ENCODE measurements around the gene DKK1. TPM values are rescaled to one million over a fixed set of nuclear protein-coding genes. Genes with fewer than 3 reads are reported as not detected.
A peak's percentile ranks its signal among the peaks of the same experiment; 100 is the strongest.

Gene DKK1
- total and polyA plus RNA-seq, 3 experiments from 2014 or later: not detected

- peaks cover 8% of the 10 kb centered on the region for H3K27me3 ChIP-seq (ENCODE audit: insufficient read depth, low read length, poor library complexity, severe bottlenecking)
- H3K4me1 Mint-ChIP-seq: peaks cover 0 to 7% (median 6%) of the 10 kb centered on the region in 3 donors
- ChIA-PET CTCF (interaction anchor here (0.8 kb wide), 1 partner anchor 1348 kb away, joined by 3 read pairs; no protein-coding TSS in a partner anchor), POLR2A (no interaction called here)
- no peak overlapping the region for H3K4me3 Mint-ChIP-seq
- H3K4me3 ChIP-seq (ENCODE audit: low read length): no peak overlapping the region
- H3K36me3 ChIP-seq (ENCODE audit: insufficient read depth, low read length): no peaks in the 10 kb centered on the region
- no peaks in the 10 kb centered on the region for H3K9me3 ChIP-seq (ENCODE audit: low read length)
- H3K9me3 Mint-ChIP-seq: peaks cover 4 to 14% (median 5%) of the 10 kb centered on the region in 5 donors
- H3K27ac ChIP-seq (ENCODE audit: low read depth, low read length): no peak overlapping the region
- H3K4me1 ChIP-seq (ENCODE audit: insufficient read depth, low read length): no peaks in the 10 kb centered on the region
- peak overlapping the region in 1 of 8 donors; percentile 34 for H3K27ac Mint-ChIP-seq
- DNase-seq: no peak
- H3K27me3 Mint-ChIP-seq: peaks cover 7 to 50% of the 10 kb centered on the region in 2 donors
- no peaks in the 10 kb centered on the region for H3K36me3 Mint-ChIP-seq
Observed at GRCh38 chr10:52313256-52313932, 687 bp upstream of the DKK1 start.

- Mint-ChIP-seq H3K27ac (no peak overlapping the region), H3K27me3 (peaks cover 7 to 35% of the 10 kb centered on the region in 2 donors), H3K4me1 (peaks cover 0 to 7% (median 6%) of the 10 kb centered on the region in 3 donors), H3K4me3 (no peak overlapping the region), H3K36me3 (no peaks in the 10 kb centered on the region), H3K9me3 (peaks cover 4 to 14% (median 5%) of the 10 kb centered on the region in 5 donors)
- ChIA-PET POLR2A (no interaction called here), CTCF (no interaction called here)
- Histone ChIP-seq H3K4me1 (ENCODE audit: insufficient read depth, low read length) (no peaks in the 10 kb centered on the region), H3K27me3 (ENCODE audit: insufficient read depth, low read length, poor library complexity, severe bottlenecking) (peaks cover 8% of the 10 kb centered on the region), H3K27ac (ENCODE audit: low read depth, low read length) (no peak overlapping the region), H3K4me3 (ENCODE audit: low read length) (no peak overlapping the region), H3K36me3 (ENCODE audit: insufficient read depth, low read length) (no peaks in the 10 kb centered on the region), H3K9me3 (ENCODE audit: low read length) (no peaks in the 10 kb centered on the region)
- DNase-seq: no peak
Observed at GRCh38 chr10:52314822-52315552, 906 bp downstream of the DKK1 start.

GRCh38 chr10:52316001-52316400 is 1.9 kb downstream of the DKK1 start:
- CTCF ChIA-PET: no interaction called here
- Histone ChIP-seq H3K9me3 (ENCODE audit: low read length) (no peaks in the 10 kb centered on the region), H3K27ac (ENCODE audit: low read depth, low read length) (no peak overlapping the region), H3K4me3 (ENCODE audit: low read length) (no peak overlapping the region), H3K27me3 (ENCODE audit: insufficient read depth, low read length, poor library complexity, severe bottlenecking) (peaks cover 8% of the 10 kb centered on the region), H3K36me3 (ENCODE audit: insufficient read depth, low read length) (no peaks in the 10 kb centered on the region), H3K4me1 (ENCODE audit: insufficient read depth, low read length) (no peaks in the 10 kb centered on the region)
- H3K9me3 Mint-ChIP-seq: peaks cover 4 to 10% (median 7%) of the 10 kb centered on the region in 5 donors
- POLR2A ChIA-PET: no interaction called here
- no peak overlapping the region for H3K4me3 Mint-ChIP-seq
- no peak for DNase-seq
- peaks cover 0 to 7% (median 6%) of the 10 kb centered on the region in 3 donors for H3K4me1 Mint-ChIP-seq
- peaks cover 7 to 32% of the 10 kb centered on the region in 2 donors for H3K27me3 Mint-ChIP-seq
- H3K36me3 Mint-ChIP-seq: no peaks in the 10 kb centered on the region
- no peak overlapping the region for H3K27ac Mint-ChIP-seq

- peaks cover 0 to 7% (median 6%) of the 10 kb centered on the region in 3 donors for H3K4me1 Mint-ChIP-seq
Observed at GRCh38 chr10:52316500-52316899, 2.4 kb downstream of the DKK1 start.

GRCh38 chr10:52318136-52318701 is 4.1 kb downstream of the DKK1 start:
- DNase-seq: no peak
- Histone ChIP-seq H3K9me3 (ENCODE audit: low read length) (no peaks in the 10 kb centered on the region), H3K36me3 (ENCODE audit: insufficient read depth, low read length) (no peaks in the 10 kb centered on the region), H3K4me3 (ENCODE audit: low read length) (no peak overlapping the region), H3K27me3 (ENCODE audit: insufficient read depth, low read length, poor library complexity, severe bottlenecking) (peaks cover 5% of the 10 kb centered on the region), H3K4me1 (ENCODE audit: insufficient read depth, low read length) (no peaks in the 10 kb centered on the region), H3K27ac (ENCODE audit: low read depth, low read length) (no peak overlapping the region)
- POLR2A ChIA-PET: no interaction called here
- Mint-ChIP-seq H3K4me1 (peaks cover 0 to 4% (median 2%) of the 10 kb centered on the region in 3 donors), H3K9me3 (peaks cover 6 to 12% (median 8%) of the 10 kb centered on the region in 5 donors), H3K4me3 (no peak overlapping the region), H3K27ac (no peak overlapping the region), H3K36me3 (no peaks in the 10 kb centered on the region), H3K27me3 (peaks cover 6 to 27% of the 10 kb centered on the region in 2 donors)
- CTCF ChIA-PET: no interaction called here

More at GRCh38 chr10:52316500-52316899, 2.4 kb downstream of the DKK1 start:
- H3K9me3 ChIP-seq (ENCODE audit: low read length): no peaks in the 10 kb centered on the region
- H3K4me1 ChIP-seq (ENCODE audit: insufficient read depth, low read length): no peaks in the 10 kb centered on the region
- no peaks in the 10 kb centered on the region for H3K36me3 ChIP-seq (ENCODE audit: insufficient read depth, low read length)
- no peak overlapping the region for H3K4me3 Mint-ChIP-seq
- peaks cover 8% of the 10 kb centered on the region for H3K27me3 ChIP-seq (ENCODE audit: insufficient read depth, low read length, poor library complexity, severe bottlenecking)
- no peak overlapping the region for H3K27ac Mint-ChIP-seq
- no peak for DNase-seq
- ChIA-PET POLR2A (no interaction called here), CTCF (no interaction called here)
- peaks cover 4 to 10% (median 7%) of the 10 kb centered on the region in 5 donors for H3K9me3 Mint-ChIP-seq
- H3K27ac ChIP-seq (ENCODE audit: low read depth, low read length): no peak overlapping the region
- H3K36me3 Mint-ChIP-seq: no peaks in the 10 kb centered on the region
- H3K4me3 ChIP-seq (ENCODE audit: low read length): no peak overlapping the region
- peaks cover 7 to 32% of the 10 kb centered on the region in 2 donors for H3K27me3 Mint-ChIP-seq

GRCh38 chr10:52318822-52319464 is 4.9 kb downstream of the DKK1 start:
- CTCF ChIA-PET: interaction anchor here (1.0 kb wide), 1 partner anchor 19 kb away, joined by 3 read pairs; no protein-coding TSS in a partner anchor
- no peaks in the 10 kb centered on the region for H3K9me3 ChIP-seq (ENCODE audit: low read length)
- Mint-ChIP-seq H3K27me3 (peaks cover 4 to 21% of the 10 kb centered on the region in 2 donors), H3K36me3 (no peaks in the 10 kb centered on the region), H3K27ac (no peak overlapping the region), H3K4me1 (peaks cover 0 to 3% (median 0%) of the 10 kb centered on the region in 3 donors), H3K9me3 (peaks cover 2 to 9% (median 4%) of the 10 kb centered on the region in 5 donors), H3K4me3 (no peak overlapping the region)
- no peak overlapping the region for H3K4me3 ChIP-seq (ENCODE audit: low read length)
- no peaks in the 10 kb centered on the region for H3K36me3 ChIP-seq (ENCODE audit: insufficient read depth, low read length)
- DNase-seq: no peak
- H3K27me3 ChIP-seq (ENCODE audit: insufficient read depth, low read length, poor library complexity, severe bottlenecking): no peaks in the 10 kb centered on the region
- POLR2A ChIA-PET: no interaction called here
- no peaks in the 10 kb centered on the region for H3K4me1 ChIP-seq (ENCODE audit: insufficient read depth, low read length)
- no peak overlapping the region for H3K27ac ChIP-seq (ENCODE audit: low read depth, low read length)

- no peaks in the 10 kb centered on the region for H3K4me1 Mint-ChIP-seq
- ChIA-PET CTCF (interaction anchor here (1.0 kb wide), 1 partner anchor 18 kb away, joined by 3 read pairs; no protein-coding TSS in a partner anchor), POLR2A (no interaction called here)
- no peak overlapping the region for H3K27ac ChIP-seq (ENCODE audit: low read depth, low read length)
- no peaks in the 10 kb centered on the region for H3K9me3 ChIP-seq (ENCODE audit: low read length)
- H3K27me3 Mint-ChIP-seq: peaks cover 4 to 12% of the 10 kb centered on the region in 2 donors
- no peak for DNase-seq
- peaks cover 0 to 9% (median 4%) of the 10 kb centered on the region in 5 donors for H3K9me3 Mint-ChIP-seq
- no peaks in the 10 kb centered on the region for H3K4me1 ChIP-seq (ENCODE audit: insufficient read depth, low read length)
- no peak overlapping the region for H3K4me3 Mint-ChIP-seq
- H3K36me3 Mint-ChIP-seq: no peaks in the 10 kb centered on the region
- H3K4me3 ChIP-seq (ENCODE audit: low read length): no peak overlapping the region
- H3K27ac Mint-ChIP-seq: no peak overlapping the region
- H3K36me3 ChIP-seq (ENCODE audit: insufficient read depth, low read length): no peaks in the 10 kb centered on the region
- no peaks in the 10 kb centered on the region for H3K27me3 ChIP-seq (ENCODE audit: insufficient read depth, low read length, poor library complexity, severe bottlenecking)
Observed at GRCh38 chr10:52319926-52320325, 5.8 kb downstream of the DKK1 start.

Measured in CD8-positive, alpha-beta memory T cell (primary cell).